ENCODE data around the gene SLC12A3.

SLC12A3 gene

GRCh38 chr16:56894331-56894917 lies 29.4 kb downstream of the SLC12A3 start:
- DNase-seq, result no peak

GRCh38 chr16:56895813-56896212 lies 30.8 kb downstream of the SLC12A3 start:
- DNase-seq, result no peak

DNA sequence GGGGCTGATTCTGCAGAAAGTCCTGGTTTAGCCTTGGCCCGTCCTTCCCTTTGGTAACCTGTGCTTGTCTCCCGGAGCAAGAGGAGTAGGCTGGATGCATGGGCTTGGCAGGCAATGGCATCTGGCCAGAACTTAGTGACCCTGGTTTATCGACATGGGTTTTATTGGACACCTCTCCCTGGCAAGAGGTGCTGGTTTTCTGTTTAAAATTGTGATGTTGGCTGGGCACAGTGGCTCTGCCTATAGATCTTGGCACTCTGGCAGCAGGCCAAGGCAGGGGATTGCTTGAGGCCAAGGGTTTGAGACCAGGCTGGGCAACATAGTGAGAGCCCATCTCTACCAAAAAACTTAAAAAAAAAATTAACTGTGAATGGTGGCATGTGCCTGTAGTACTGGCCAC lies 31.2 kb downstream of the SLC12A3 start:
- no peak for DNase-seq

- no peak for DNase-seq
Observed at GRCh38 chr16:56897026-56897799, 32.2 kb downstream of the SLC12A3 start.

GRCh38 chr16:56898847-56899246 lies 33.8 kb downstream of the SLC12A3 start:
- DNase-seq, result no peak

GRCh38 chr16:56903866-56904265 lies 38.9 kb downstream of the SLC12A3 start:
- no peak for DNase-seq

DNA sequence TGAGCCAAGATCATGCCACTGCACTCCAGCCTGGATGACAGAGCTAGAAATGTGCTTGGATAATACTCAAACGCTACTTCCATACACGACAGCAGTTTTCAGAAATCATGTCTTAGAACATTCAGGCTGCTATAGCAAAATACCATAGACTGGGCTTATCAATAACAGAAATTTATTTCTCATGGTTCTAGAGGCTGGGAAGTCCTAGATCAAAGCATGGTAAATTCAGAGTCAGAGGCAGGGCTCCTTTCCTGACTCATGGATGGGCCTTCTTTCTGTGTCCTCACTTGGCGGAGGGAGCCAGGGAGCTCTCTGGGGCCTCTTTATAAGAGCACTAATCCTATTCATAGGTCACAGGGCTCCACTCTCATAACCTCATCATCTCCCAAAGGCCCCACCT lies 42.4 kb downstream of the SLC12A3 start:
- DNase-seq, result no peak

- DNase-seq, result no peak
Observed at GRCh38 chr16:56909527-56909979, 44.5 kb downstream of the SLC12A3 start.

GRCh38 chr16:56910112-56910511 lies 45.1 kb downstream of the SLC12A3 start:
- no peak for DNase-seq

DNA sequence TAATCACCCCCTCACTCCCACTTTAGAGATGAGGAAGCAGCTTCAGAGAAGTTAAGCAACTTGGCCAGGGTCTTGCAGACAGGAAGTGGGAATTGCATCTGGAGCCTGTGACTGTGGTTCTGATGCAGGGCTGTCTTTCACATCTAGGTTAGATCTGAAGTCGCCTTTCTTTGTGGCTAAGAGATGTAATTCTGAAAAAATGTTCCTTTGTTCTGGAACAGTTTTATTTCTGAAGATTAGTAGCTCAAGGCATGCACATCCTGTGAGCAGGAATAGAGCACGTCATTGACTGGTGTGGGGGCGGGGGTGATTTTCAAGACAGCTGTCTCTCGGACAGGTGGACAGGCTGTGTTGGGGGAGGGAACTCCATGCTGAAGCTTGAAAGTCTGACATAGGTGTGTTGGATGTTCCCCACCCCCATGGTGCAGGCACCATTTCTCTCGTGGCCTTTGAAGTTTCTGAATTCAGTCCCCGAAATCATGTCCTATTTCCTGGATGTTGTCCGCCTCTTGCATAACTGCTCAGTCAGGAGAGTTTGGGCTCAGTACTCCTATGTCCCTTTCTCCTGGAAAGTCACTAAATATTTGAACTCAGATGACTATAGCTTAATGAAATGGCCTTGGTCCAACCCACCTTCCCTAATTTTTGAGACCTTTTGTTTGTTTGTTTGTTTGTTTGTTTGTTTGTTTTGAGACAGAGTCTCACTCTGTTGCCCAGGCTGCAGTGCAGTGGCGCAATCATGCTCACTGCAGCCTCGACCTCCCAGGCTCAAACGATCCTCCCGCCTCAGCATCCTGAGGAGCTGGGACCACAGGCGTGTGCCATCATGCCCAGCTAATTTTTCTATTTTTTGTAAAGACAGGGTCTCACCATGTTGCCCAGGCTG lies 45.9 kb downstream of the SLC12A3 start:
- DNase-seq, result peak; percentile 45

DNA sequence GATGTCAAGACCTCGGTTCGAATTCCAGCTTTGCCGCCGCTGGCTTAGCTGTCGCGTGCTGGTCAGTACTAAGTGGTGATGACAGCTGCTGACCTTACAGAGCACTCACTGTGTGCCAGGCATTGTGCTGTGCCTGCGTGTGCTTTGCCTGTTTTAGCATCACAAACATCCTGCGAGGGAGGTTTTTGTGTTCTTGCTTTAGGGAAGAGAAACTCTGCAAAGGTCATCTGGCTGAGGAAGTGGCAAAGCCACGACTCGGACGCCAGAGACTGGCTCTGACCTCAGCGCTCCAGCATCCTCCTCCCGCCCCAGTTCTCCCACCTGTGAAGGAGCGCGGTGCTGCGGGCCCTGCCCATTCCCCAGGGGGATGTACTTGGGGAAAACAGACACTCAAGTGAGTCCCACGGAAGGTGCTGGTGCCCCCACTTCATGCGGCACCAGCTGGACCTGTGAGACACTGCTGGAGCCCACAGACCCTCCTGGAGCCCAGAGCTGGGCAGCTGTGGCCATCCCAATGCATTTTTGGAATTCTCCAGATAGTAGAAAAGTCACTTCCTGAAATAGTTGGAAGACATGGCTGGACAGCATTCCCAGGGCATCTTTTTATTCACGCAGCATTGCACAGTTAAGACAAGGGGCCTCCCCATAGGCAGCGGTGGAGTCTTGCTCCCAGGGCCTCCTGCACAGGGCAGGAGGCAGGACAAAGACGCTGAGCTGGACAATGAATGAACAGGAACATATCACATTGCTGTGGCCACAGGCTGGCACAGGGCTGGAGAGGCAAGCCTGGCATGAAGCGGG lies 47.0 kb downstream of the SLC12A3 start:
- DNase-seq, result peak; percentile 51

GRCh38 chr16:56912746-56913708 lies 48.0 kb downstream of the SLC12A3 start:
- no peak for DNase-seq

DNA sequence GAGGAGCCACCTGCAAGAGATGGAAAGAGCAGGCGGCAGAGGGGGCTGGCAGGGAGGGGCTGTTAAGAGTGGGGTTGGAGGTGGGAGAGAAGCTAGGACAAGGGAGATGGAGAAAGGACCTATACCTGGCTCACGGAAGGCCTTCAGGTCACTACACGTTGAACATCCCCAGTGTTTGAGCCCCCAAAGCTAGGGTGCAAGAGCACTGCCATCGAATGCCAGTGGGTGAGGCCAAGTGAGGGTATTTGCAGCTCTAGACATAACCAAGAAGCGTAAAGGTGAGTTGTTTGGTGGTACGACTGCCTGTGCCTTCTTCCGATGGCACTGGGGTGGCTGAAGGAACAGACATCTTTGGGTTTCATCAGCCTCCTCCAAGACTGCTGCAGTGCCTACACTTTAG lies 49.9 kb downstream of the SLC12A3 start:
- no peak for DNase-seq

GRCh38 chr16:56915336-56916119 lies 50.5 kb downstream of the SLC12A3 start:
- DNase-seq, result no peak

GRCh38 chr16:56916571-56917403 lies 51.8 kb downstream of the SLC12A3 start:
- DNase-seq, result no peak

GRCh38 chr16:56918467-56919012 lies 53.5 kb downstream of the SLC12A3 start:
- peak; percentile 25 for DNase-seq

GRCh38 chr16:56919099-56919800 lies 54.2 kb downstream of the SLC12A3 start:
- no peak for DNase-seq

GRCh38 chr16:56921571-56921970 lies 56.6 kb downstream of the SLC12A3 start:
- DNase-seq, result no peak

Data from kidney glomerular epithelial cell (primary cell).